ENCODE measurements around the gene UACA. TPM values are rescaled to one million over a fixed set of nuclear protein-coding genes. Genes with fewer than 3 reads are reported as not detected.

The UACA gene
- total RNA-seq, 2 experiments from 2014 or later, result 1.1 to 1.5 TPM

DNA sequence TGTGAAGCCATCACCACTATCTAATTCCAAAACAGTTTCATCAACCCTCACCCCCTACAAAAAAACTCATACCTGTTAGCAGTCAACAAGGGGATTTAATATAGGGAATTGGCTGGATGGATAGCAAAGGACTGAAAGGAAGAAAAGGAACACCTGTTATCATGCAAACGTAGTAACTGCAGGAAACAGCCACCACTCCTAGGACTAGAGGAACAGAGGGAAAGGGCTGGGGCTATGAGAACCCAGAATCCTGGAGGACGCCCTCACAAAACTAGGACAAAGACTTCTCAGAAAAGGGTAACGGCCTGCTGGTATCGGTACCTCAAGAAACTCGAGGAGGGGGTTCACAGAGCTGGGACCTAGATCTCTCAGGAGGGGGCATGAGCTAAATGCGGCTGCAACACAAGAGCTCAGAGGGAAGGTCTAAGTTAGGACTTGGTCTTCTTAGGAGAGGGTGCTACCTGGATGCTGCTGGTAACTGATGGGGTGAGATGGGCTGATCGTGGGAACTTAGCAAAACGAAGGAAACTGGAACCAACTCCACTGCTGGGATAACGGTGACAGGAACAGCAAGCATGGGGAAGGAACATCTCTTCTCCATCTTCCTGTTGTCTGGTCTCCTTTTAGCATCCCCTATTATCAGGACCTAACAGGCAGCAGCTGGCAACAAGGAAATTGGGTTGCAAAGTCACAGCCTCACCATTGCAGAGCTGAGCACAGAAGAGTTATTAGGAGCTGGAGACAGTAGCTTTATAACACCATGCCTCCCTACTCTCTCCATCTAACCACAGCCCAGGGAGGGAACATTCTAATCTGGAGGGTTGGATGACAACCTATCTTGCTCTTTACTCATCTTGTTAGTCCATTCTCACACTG, 147.7 kb downstream of the UACA start:
- CTCF ChIA-PET, result no interaction called here
- POLR2A ChIA-PET, result no interaction called here
- intact Hi-C loops (cut with DNase I, micrococcal nuclease), result no loop called here
- no peaks in the 10 kb centered on the region for H3K9me3 Mint-ChIP-seq
- H3K27ac Mint-ChIP-seq, result no peak overlapping the region
- Histone ChIP-seq H3K4me3 (ENCODE audit: low read length) (no peak overlapping the region), H3K27me3 (ENCODE audit: control insufficient read depth in 1 of 2, insufficient read depth in 2 of 2, low read length in 2 of 2) (peaks cover 0 to 5% of the 10 kb centered on the region in 2 experiments), H3K36me3 (ENCODE audit: insufficient read depth, low read length) (no peaks in the 10 kb centered on the region), H3K4me1 (ENCODE audit: insufficient read depth, low read length) (no peaks in the 10 kb centered on the region), H3K9me3 (ENCODE audit: control insufficient read depth in 1 of 2, insufficient read depth in 1 of 2, low read length in 2 of 2) (no peaks in the 10 kb centered on the region), H3K27ac (ENCODE audit: low read depth in 1 of 2, low read length in 2 of 2) (no peak overlapping the region)
- no peaks in the 10 kb centered on the region for H3K4me1 Mint-ChIP-seq (ENCODE audit: low read depth)
- DNase-seq, result no peak
- TF ChIP-seq, protein P1, sequence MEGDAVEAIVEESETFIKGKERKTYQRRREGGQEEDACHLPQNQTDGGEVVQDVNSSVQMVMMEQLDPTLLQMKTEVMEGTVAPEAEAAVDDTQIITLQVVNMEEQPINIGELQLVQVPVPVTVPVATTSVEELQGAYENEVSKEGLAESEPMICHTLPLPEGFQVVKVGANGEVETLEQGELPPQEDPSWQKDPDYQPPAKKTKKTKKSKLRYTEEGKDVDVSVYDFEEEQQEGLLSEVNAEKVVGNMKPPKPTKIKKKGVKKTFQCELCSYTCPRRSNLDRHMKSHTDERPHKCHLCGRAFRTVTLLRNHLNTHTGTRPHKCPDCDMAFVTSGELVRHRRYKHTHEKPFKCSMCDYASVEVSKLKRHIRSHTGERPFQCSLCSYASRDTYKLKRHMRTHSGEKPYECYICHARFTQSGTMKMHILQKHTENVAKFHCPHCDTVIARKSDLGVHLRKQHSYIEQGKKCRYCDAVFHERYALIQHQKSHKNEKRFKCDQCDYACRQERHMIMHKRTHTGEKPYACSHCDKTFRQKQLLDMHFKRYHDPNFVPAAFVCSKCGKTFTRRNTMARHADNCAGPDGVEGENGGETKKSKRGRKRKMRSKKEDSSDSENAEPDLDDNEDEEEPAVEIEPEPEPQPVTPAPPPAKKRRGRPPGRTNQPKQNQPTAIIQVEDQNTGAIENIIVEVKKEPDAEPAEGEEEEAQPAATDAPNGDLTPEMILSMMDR (IDR thresholded peaks at IDR 0.05), result no peak
- no peak overlapping the region for H3K4me3 Mint-ChIP-seq
- no peaks in the 10 kb centered on the region for H3K36me3 Mint-ChIP-seq (ENCODE audit: low read depth)
- no peak for ATAC-seq (ENCODE audit: poor library complexity)
- H3K27me3 Mint-ChIP-seq, result peaks cover 7% of the 10 kb centered on the region

DNA sequence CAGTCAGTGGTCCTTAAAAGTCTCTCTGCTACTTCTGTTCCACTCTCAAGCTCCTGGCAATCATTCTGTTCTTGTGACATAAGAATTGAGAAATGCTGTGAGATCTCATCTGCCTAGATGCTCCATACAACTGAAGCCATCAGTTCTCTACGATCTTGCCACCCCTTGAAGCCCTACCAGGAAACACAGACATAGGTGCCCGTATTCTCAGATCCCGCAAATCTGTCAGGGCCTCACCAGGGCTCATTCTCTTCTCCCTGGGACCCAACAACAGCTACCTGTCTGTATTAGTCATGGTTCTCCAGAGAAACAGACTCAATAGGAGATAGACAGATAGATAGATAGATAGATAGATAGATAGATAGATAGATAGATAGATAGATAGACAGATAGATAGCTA, 149.1 kb downstream of the UACA start:
- POLR2A ChIA-PET, result no interaction called here
- no peak overlapping the region for H3K4me3 ChIP-seq (ENCODE audit: low read length)
- Mint-ChIP-seq H3K4me3 (no peak overlapping the region), H3K27ac (no peak overlapping the region), H3K27me3 (peaks cover 7% of the 10 kb centered on the region), H3K36me3 (ENCODE audit: low read depth) (no peaks in the 10 kb centered on the region), H3K9me3 (no peaks in the 10 kb centered on the region), H3K4me1 (ENCODE audit: low read depth) (no peaks in the 10 kb centered on the region)
- no peaks in the 10 kb centered on the region for H3K9me3 ChIP-seq (ENCODE audit: control insufficient read depth in 1 of 2, insufficient read depth in 1 of 2, low read length in 2 of 2)
- TF ChIP-seq, protein P1 (IDR thresholded peaks at IDR 0.05), result no peak
- no peak for ATAC-seq (ENCODE audit: poor library complexity)
- no peak for DNase-seq
- peaks cover 0 to 5% of the 10 kb centered on the region in 2 experiments for H3K27me3 ChIP-seq (ENCODE audit: control insufficient read depth in 1 of 2, insufficient read depth in 2 of 2, low read length in 2 of 2)
- H3K27ac ChIP-seq (ENCODE audit: low read depth in 1 of 2, low read length in 2 of 2), result no peak overlapping the region
- intact Hi-C loops (cut with DNase I, micrococcal nuclease), result no loop called here
- CTCF ChIA-PET, result no interaction called here
- no peaks in the 10 kb centered on the region for H3K36me3 ChIP-seq (ENCODE audit: insufficient read depth, low read length)
- no peaks in the 10 kb centered on the region for H3K4me1 ChIP-seq (ENCODE audit: insufficient read depth, low read length)

DNA sequence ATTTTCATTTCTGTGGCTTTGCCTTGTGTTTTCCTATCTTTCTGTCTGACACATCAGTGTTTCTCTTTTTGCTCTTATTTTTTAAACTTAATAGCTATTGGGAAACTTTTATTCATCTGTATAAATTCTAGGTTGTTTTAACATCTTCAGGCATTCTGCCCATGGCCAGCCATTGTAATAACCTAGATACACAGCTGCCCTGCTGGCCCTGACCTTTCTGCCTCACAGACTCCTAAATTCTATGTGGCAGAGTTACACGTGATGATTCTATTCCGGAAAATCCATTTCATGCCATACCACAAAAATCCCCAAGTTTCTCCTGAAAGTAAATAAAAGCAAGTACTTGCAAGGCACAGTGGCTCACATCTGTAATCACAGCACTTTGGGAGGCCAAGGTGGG, 150.1 kb downstream of the UACA start:
- no peaks in the 10 kb centered on the region for H3K9me3 ChIP-seq (ENCODE audit: control insufficient read depth in 1 of 2, insufficient read depth in 1 of 2, low read length in 2 of 2)
- no peaks in the 10 kb centered on the region for H3K36me3 ChIP-seq (ENCODE audit: insufficient read depth, low read length)
- ChIA-PET POLR2A (no interaction called here), CTCF (no interaction called here)
- no peak overlapping the region for H3K4me3 ChIP-seq (ENCODE audit: low read length)
- no peaks in the 10 kb centered on the region for H3K4me1 ChIP-seq (ENCODE audit: insufficient read depth, low read length)
- no peaks in the 10 kb centered on the region for H3K4me1 Mint-ChIP-seq (ENCODE audit: low read depth)
- DNase-seq (no peak), ATAC-seq (ENCODE audit: poor library complexity) (no peak)
- no peaks in the 10 kb centered on the region for H3K36me3 Mint-ChIP-seq (ENCODE audit: low read depth)
- no peak overlapping the region for H3K4me3 Mint-ChIP-seq
- no peak overlapping the region for H3K27ac ChIP-seq (ENCODE audit: low read depth in 1 of 2, low read length in 2 of 2)
- H3K27me3 Mint-ChIP-seq, result peaks cover 7% of the 10 kb centered on the region
- H3K27me3 ChIP-seq (ENCODE audit: control insufficient read depth in 1 of 2, insufficient read depth in 2 of 2, low read length in 2 of 2), result peaks cover 0 to 5% of the 10 kb centered on the region in 2 experiments
- no peak overlapping the region for H3K27ac Mint-ChIP-seq
- TF ChIP-seq, protein P1 (IDR thresholded peaks at IDR 0.05), result no peak
- intact Hi-C loops (cut with DNase I, micrococcal nuclease), result no loop called here
- H3K9me3 Mint-ChIP-seq, result no peaks in the 10 kb centered on the region

All from CD4-positive, alpha-beta T cell (primary cell).